Gastroesophageal sphincter (tissue), 3 donors: Measurements from ENCODE around the gene PDE10A.

Experiments used
- CTCF ChIP-seq, 4 experiments: fragments of 200-600 bp in 2 of 4; fragments of 450-650 bp in 2 of 4; sonication (generic) in 1 of 4; IDR thresholded peaks; one replicate each; pipeline ENCODE4 v1.5.1; 2017 to 2019; ENCODE audit warnings: antibody characterized with exemption in 4 of 4, mild to moderate bottlenecking in 2 of 4, moderate library complexity in 2 of 4
- POLR2AphosphoS5 ChIP-seq: sonication (generic); formaldehyde crosslinking; IDR thresholded peaks from one replicate; pipeline ENCODE4 v1.6.1; 2017; ENCODE audit warnings: antibody characterized with exemption

- TF ChIP-seq POLR2AphosphoS5 (no peak), CTCF (IDR thresholded peaks at IDR 0.05) (no peak)
These were observed 176.6 kb downstream of the PDE10A start for GRCh38 chr6:165486183-165487137.
